KMS-11 (cell line): ENCODE measurements around the gene STXBP1.

Source experiments
- H2AFZ ChIP-seq: fragments of 200-600 bp; sonication (generic); 2 replicates; pipeline ENCODE4 v1.6.1; 2016; ENCODE audit warnings: antibody characterized with exemption, mixed run types, low read depth
- H3K27ac ChIP-seq: fragments of 200-600 bp; sonication (generic); 2 replicates; pipeline ENCODE4 v1.6.1; 2016; ENCODE audit warnings: mild to moderate bottlenecking, mixed run types
- H3K27me3 ChIP-seq: fragments of 200-600 bp; sonication (generic); 2 replicates; pipeline ENCODE4 v1.6.1; 2017; ENCODE audit warnings: mild to moderate bottlenecking, low read depth, mixed run types, moderate library complexity; ENCODE audit not compliant: insufficient read depth
- H3K36me3 ChIP-seq: fragments of 200-600 bp; sonication (generic); 2 replicates; pipeline ENCODE4 v1.6.1; 2017; ENCODE audit warnings: mild to moderate bottlenecking, mixed run types; ENCODE audit not compliant: insufficient read depth
- H3K4me1 ChIP-seq: fragments of 200-600 bp; sonication (generic); 2 replicates; pipeline ENCODE4 v1.6.1; 2016; ENCODE audit warnings: mild to moderate bottlenecking, low read depth, mixed run types; ENCODE audit not compliant: poor library complexity, severe bottlenecking
- H3K4me2 ChIP-seq: fragments of 200-600 bp; sonication (generic); 2 replicates; pipeline ENCODE4 v1.7.0; 2016; ENCODE audit warnings: mild to moderate bottlenecking, mixed run types
- H3K4me3 ChIP-seq: fragments of 200-600 bp; sonication (generic); IDR thresholded peaks from 2 replicates; pipeline ENCODE4 v1.6.1; 2017; ENCODE audit warnings: low read depth, low read length, mixed read lengths; ENCODE audit not compliant: insufficient read depth
- H3K79me2 ChIP-seq: fragments of 200-600 bp; sonication (generic); 2 replicates; pipeline ENCODE4 v1.6.1; 2016; ENCODE audit warnings: low read depth, mixed run types; ENCODE audit not compliant: insufficient read depth
- H3K9ac ChIP-seq: fragments of 200-600 bp; sonication (generic); 2 replicates; pipeline ENCODE4 v1.6.1; 2016; ENCODE audit warnings: mild to moderate bottlenecking, mixed run types
- H4K20me1 ChIP-seq: fragments of 200-600 bp; sonication (generic); 2 replicates; pipeline ENCODE4 v1.6.1; 2016; ENCODE audit warnings: mild to moderate bottlenecking, mixed run types; ENCODE audit not compliant: insufficient read depth
- TF ChIP-seq, protein P1 (sequence below): fragments of 200-600 bp; sonication (generic); conservative IDR thresholded peaks from 2 replicates; pipeline ENCODE4 v1.6.1; 2017; ENCODE audit warnings: low read depth, mild to moderate bottlenecking, antibody characterized with exemption, low read length, moderate library complexity, mixed read lengths

STXBP1 gene

DNA sequence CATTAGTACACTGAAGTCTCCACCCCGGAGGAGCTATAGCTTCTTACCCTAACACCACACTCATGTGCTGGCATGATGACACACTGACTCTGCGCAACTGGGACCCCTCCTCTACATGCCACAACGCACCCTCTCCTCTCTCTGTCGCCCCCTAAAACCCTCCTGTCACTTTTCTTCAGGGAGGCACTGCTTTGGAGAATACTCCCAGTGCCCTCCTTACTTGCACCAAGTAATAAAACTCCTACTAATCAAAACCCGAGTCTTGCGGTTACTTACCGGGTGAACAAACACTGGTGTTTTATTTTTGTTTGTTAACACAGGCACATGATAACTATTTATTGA lies 12.6 kb upstream of the STXBP1 start:
- H3K9ac ChIP-seq = no peak overlapping the region
- H3K27me3 ChIP-seq = no peaks in the 10 kb centered on the region
- TF ChIP-seq, protein P1, sequence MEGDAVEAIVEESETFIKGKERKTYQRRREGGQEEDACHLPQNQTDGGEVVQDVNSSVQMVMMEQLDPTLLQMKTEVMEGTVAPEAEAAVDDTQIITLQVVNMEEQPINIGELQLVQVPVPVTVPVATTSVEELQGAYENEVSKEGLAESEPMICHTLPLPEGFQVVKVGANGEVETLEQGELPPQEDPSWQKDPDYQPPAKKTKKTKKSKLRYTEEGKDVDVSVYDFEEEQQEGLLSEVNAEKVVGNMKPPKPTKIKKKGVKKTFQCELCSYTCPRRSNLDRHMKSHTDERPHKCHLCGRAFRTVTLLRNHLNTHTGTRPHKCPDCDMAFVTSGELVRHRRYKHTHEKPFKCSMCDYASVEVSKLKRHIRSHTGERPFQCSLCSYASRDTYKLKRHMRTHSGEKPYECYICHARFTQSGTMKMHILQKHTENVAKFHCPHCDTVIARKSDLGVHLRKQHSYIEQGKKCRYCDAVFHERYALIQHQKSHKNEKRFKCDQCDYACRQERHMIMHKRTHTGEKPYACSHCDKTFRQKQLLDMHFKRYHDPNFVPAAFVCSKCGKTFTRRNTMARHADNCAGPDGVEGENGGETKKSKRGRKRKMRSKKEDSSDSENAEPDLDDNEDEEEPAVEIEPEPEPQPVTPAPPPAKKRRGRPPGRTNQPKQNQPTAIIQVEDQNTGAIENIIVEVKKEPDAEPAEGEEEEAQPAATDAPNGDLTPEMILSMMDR = no peak
- no peak overlapping the region for H3K27ac ChIP-seq
- H4K20me1 ChIP-seq = no peaks in the 10 kb centered on the region
- H3K4me3 ChIP-seq = no peak overlapping the region
- H3K79me2 ChIP-seq = no peaks in the 10 kb centered on the region
- no peaks in the 10 kb centered on the region for H3K36me3 ChIP-seq
- H2AFZ ChIP-seq = no peak overlapping the region
- H3K4me2 ChIP-seq = no peak overlapping the region
- no peaks in the 10 kb centered on the region for H3K4me1 ChIP-seq

DNA sequence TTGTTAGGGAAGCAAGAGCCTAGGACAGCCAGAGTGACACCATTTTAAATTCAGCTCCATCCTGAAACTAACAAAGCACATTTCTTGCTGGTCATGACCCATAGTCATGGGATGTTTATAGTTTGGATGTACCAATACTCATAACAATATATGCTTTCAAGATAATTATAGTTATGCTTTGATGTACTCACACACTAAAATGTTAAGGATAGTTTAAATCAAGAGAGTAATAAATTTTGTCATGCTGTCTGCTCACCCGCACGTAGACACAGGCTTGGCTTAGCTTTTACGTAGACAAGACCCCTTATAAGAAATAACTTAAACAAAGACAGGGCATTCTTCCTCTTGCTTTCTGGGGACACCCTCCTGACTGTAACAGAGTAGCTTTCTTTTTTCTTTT lies 8.9 kb upstream of the STXBP1 start:
- no peak overlapping the region for H2AFZ ChIP-seq
- TF ChIP-seq, protein P1 = no peak

DNA sequence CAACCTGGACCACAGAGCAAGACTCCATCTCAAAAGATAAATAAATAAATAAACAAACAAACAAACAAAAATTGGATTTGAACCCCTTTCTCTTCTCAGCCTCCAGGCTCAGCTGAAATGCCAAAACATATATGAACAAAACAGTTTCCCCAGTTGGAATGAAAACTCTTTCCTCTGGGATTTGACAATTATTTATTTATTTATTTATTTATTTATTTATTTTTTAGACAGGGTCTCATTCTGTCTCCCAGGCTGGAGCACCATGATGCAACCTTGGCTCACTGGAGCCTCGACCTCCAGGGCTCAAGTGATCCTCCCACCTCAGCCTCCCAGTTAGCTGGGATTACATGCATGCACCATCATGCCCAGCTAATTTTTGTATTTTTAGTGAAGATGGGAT lies 6.0 kb upstream of the STXBP1 start:
- TF ChIP-seq, protein P1 = no peak
- no peaks in the 10 kb centered on the region for H3K36me3 ChIP-seq
- no peak overlapping the region for H2AFZ ChIP-seq
- peak overlapping the region; percentile 85; the same call in 1 of the 2 replicates for H3K27ac ChIP-seq
- H3K9ac ChIP-seq = no peak overlapping the region; the same call in 1 of the 2 replicates
- H3K4me2 ChIP-seq = peak overlapping the region; percentile 85
- H3K79me2 ChIP-seq = 0 out of 2 replicates have a peak, but pooled peaks cover 4% of the 10 kb centered on the region
- no peaks in the 10 kb centered on the region for H3K27me3 ChIP-seq
- H4K20me1 ChIP-seq = no peaks in the 10 kb centered on the region
- H3K4me1 ChIP-seq = peaks cover 36% of the 10 kb centered on the region
- no peak overlapping the region for H3K4me3 ChIP-seq

More for the DNA sequence above, 8.9 kb upstream of the STXBP1 start:
- Histone ChIP-seq H4K20me1 (no peaks in the 10 kb centered on the region), H3K36me3 (no peaks in the 10 kb centered on the region), H3K79me2 (0 out of 2 replicates have a peak, but pooled peaks cover 4% of the 10 kb centered on the region), H3K27me3 (no peaks in the 10 kb centered on the region), H3K4me1 (peaks cover 24% of the 10 kb centered on the region), H3K4me3 (no peak overlapping the region), H3K27ac (no peak overlapping the region), H3K9ac (no peak overlapping the region), H3K4me2 (no peak overlapping the region)

DNA sequence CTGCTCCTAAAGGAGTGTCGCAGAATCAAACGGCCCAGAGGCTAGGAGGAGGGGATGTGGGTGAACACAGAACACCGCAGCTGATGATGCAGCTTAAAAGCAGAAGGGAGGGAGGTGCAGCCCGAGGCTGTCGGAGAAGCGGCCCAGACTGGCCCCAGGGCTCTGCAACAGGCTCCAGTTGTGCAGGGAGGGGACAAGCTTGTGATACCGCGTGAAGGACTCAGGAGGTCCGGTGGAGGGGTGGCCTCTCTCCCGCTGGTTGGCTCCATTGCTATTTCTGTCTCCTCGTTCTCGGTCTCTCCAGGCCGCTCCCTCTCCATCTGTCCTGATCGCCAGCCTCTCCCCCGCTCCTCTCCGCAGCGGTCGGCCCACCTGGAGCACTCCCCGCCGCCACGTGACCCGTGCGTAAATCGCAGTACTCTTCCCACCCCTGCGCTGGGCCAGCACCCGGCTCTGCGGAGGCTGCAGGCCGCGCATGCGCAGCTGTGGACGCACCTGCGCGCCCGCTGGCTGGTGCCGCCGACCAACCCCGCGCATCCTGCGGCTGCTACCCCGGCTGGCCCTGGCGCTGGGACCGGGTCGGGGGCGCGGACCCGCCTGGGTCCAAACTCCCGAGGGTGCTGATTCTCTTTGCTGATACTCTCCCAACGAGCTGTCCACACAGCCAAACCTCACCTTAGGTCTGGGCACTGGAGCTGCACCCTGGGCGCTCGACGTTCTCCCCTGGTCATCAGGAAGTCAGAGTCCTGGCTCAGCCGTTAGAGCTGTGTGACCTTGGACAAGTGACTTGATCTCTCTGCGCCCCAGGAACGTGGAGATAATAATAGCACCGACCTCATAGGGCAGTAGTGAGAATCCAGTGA lies 3.7 kb upstream of the STXBP1 start:
- H3K4me1 ChIP-seq = peaks cover 46% of the 10 kb centered on the region
- H3K36me3 ChIP-seq = no peaks in the 10 kb centered on the region
- peak overlapping the region; percentile 51 for H3K9ac ChIP-seq
- peak overlapping the region; percentile 70 for H2AFZ ChIP-seq
- peak overlapping the region; percentile 85 for H3K27ac ChIP-seq
- H3K4me3 ChIP-seq = no peak overlapping the region
- TF ChIP-seq, protein P1 = no peak
- peak overlapping the region; percentile 85 for H3K4me2 ChIP-seq
- peaks cover 7% of the 10 kb centered on the region; the same call in 1 of the 2 replicates for H3K79me2 ChIP-seq
- H3K27me3 ChIP-seq = no peaks in the 10 kb centered on the region
- no peaks in the 10 kb centered on the region for H4K20me1 ChIP-seq
